Measurements from ENCODE around the gene PRRC2B. TPM values are rescaled to one million over a fixed set of nuclear protein-coding genes. Genes with fewer than 3 reads are reported as not detected.

The PRRC2B gene
- total and polyA plus RNA-seq, 2 of the 13 experiments (the other 11 are each of a cell fraction or from before 2014, with no cell fraction given) = 20.8 to 37.4 TPM

DNA sequence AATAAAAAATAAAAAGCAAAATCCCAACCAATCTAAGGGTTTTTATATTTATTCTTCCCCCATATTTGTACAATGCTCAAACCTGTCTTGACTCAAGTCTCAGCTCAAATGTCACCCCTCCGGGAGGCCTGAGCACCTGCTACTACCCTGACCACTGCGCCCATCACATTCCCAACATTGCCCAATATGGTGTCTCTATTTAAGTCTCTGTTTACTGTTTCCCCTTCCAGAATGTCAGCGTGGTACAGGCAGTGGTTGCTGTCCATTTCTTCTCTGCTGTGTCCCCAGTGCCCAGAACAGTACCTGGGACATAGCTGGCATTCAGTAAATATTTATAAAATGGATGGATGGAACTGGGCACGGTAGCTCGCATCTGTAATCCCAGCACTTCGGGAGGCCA, 47.3 kb upstream of the PRRC2B start (continued):
- TF ChIP-seq, protein P1, sequence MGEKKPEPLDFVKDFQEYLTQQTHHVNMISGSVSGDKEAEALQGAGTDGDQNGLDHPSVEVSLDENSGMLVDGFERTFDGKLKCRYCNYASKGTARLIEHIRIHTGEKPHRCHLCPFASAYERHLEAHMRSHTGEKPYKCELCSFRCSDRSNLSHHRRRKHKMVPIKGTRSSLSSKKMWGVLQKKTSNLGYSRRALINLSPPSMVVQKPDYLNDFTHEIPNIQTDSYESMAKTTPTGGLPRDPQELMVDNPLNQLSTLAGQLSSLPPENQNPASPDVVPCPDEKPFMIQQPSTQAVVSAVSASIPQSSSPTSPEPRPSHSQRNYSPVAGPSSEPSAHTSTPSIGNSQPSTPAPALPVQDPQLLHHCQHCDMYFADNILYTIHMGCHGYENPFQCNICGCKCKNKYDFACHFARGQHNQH (CRISPR knock-in tag; IDR thresholded peaks at IDR 0.05) = no peak
- TF ChIP-seq LCORL (IDR thresholded peaks at IDR 0.05) = no peak
- no peak for TF ChIP-seq LCORL (CRISPR knock-in tag; IDR thresholded peaks at IDR 0.05)
- TF ChIP-seq ARID4A (CRISPR knock-in tag; IDR thresholded peaks at IDR 0.05; ENCODE audit: borderline replicate concordance) = no peak
- no peak for TF ChIP-seq ZNF510 (CRISPR knock-in tag; IDR thresholded peaks at IDR 0.05; ENCODE audit: low read depth)
- TF ChIP-seq RFXANK (CRISPR knock-in tag; IDR thresholded peaks at IDR 0.05) = no peak
- TF ChIP-seq, protein P2, sequence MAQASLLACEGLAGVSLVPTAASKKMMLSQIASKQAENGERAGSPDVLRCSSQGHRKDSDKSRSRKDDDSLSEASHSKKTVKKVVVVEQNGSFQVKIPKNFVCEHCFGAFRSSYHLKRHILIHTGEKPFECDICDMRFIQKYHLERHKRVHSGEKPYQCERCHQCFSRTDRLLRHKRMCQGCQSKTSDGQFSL (CRISPR knock-in tag; IDR thresholded peaks at IDR 0.05) = no peak
- TF ChIP-seq ZNF564 (CRISPR knock-in tag; IDR thresholded peaks at IDR 0.05) = no peak
